Progenitor cell of endocrine pancreas (in vitro differentiated cells): ENCODE results near the gene CES5A. TPM values are rescaled to one million over a fixed set of nuclear protein-coding genes. Genes with fewer than 3 reads are reported as not detected.
"Not testable (repeated sequence)": the region's sequence is repeated elsewhere in the genome, so short reads cannot be mapped to it uniquely, and the experiment has no call there.

ENCODE experiments used
- DNase-seq: peaks from one replicate; pipeline ENCODE4 v3.0.0; 2021; ENCODE audit warnings: low spot score; ENCODE audit not compliant: unreplicated experiment
- H3K27ac Mint-ChIP-seq: 2 replicates; pipeline ENCODE4 v1.8.0; 2021; ENCODE audit warnings: mild to moderate bottlenecking, moderate library complexity, mixed read lengths
- H3K27me3 Mint-ChIP-seq: 2 replicates; pipeline ENCODE4 v1.8.0; 2021; ENCODE audit warnings: mixed read lengths
- H3K36me3 Mint-ChIP-seq: 2 replicates; pipeline ENCODE4 v1.8.0; 2022; ENCODE audit warnings: mixed read lengths; ENCODE audit not compliant: insufficient read depth
- H3K4me1 Mint-ChIP-seq: 2 replicates; pipeline ENCODE4 v1.8.0; 2021; ENCODE audit warnings: low read depth, mixed read lengths
- H3K4me3 Mint-ChIP-seq: 2 replicates; pipeline ENCODE4 v1.8.0; 2021; ENCODE audit warnings: low read depth, mild to moderate bottlenecking, moderate library complexity, mixed read lengths
- H3K9me3 Mint-ChIP-seq: 2 replicates; pipeline ENCODE4 v1.8.0; 2021; ENCODE audit warnings: low read depth, mixed read lengths
- CTCF ChIP-seq: fragments of 200-600 bp; sonication (generic); IDR thresholded peaks from one replicate; pipeline ENCODE4 v1.5.0; 2021; ENCODE audit warnings: antibody characterized with exemption, mild to moderate bottlenecking; ENCODE audit not compliant: unreplicated experiment
- total RNA-seq: library from RNA; stranded (reverse); gene quantifications from 2 replicates; pipeline ENCODE4 v1.2.1, GENCODE V29; 2021

The CES5A gene
- total RNA-seq, 1 donor from 2014 or later = not detected

- H3K9me3 Mint-ChIP-seq = no peaks in the 10 kb centered on the region
- no peak for DNase-seq
Observed at GRCh38 chr16:55821210-55821609, 54.0 kb downstream of the CES5A start.

GRCh38 chr16:55820615-55821014, 54.6 kb downstream of the CES5A start:
- no peak for DNase-seq
- no peak for TF ChIP-seq CTCF
- H3K9me3 Mint-ChIP-seq = no peaks in the 10 kb centered on the region
- H3K36me3 Mint-ChIP-seq = no peaks in the 10 kb centered on the region
- H3K4me1 Mint-ChIP-seq = no peaks in the 10 kb centered on the region
- peaks cover 60% of the 10 kb centered on the region for H3K27me3 Mint-ChIP-seq
- no peak overlapping the region for H3K4me3 Mint-ChIP-seq
- no peak overlapping the region for H3K27ac Mint-ChIP-seq

More at GRCh38 chr16:55821210-55821609, 54.0 kb downstream of the CES5A start:
- Mint-ChIP-seq H3K4me3 (no peak overlapping the region), H3K27ac (no peak overlapping the region), H3K36me3 (no peaks in the 10 kb centered on the region), H3K27me3 (peaks cover 60% of the 10 kb centered on the region), H3K4me1 (no peaks in the 10 kb centered on the region)
- TF ChIP-seq CTCF = no peak

GRCh38 chr16:55817236-55817912, 57.8 kb downstream of the CES5A start:
- no peak for TF ChIP-seq CTCF
- no peak overlapping the region for H3K4me3 Mint-ChIP-seq
- H3K9me3 Mint-ChIP-seq = no peaks in the 10 kb centered on the region
- no peak for DNase-seq
- H3K36me3 Mint-ChIP-seq = no peaks in the 10 kb centered on the region
- peaks cover 10% of the 10 kb centered on the region for H3K4me1 Mint-ChIP-seq
- H3K27ac Mint-ChIP-seq = no peak overlapping the region
- H3K27me3 Mint-ChIP-seq = peaks cover 68% of the 10 kb centered on the region

GRCh38 chr16:55816222-55816621, 59.0 kb downstream of the CES5A start:
- not testable (repeated sequence) for H3K9me3 Mint-ChIP-seq, H3K27ac Mint-ChIP-seq, H3K36me3 Mint-ChIP-seq, H3K4me3 Mint-ChIP-seq, DNase-seq
- Mint-ChIP-seq H3K4me1 (peaks cover 10% of the 10 kb centered on the region), H3K27me3 (peaks cover 70% of the 10 kb centered on the region)

GRCh38 chr16:55815320-55815719, 59.9 kb downstream of the CES5A start:
- Mint-ChIP-seq H3K27me3 (peaks cover 78% of the 10 kb centered on the region), H3K9me3 (no peaks in the 10 kb centered on the region)

GRCh38 chr16:55814174-55814573, 61.0 kb downstream of the CES5A start:
- not testable (repeated sequence) for H3K9me3 Mint-ChIP-seq, H3K4me3 Mint-ChIP-seq, DNase-seq, H3K36me3 Mint-ChIP-seq, H3K27ac Mint-ChIP-seq
- Mint-ChIP-seq H3K4me1 (peaks cover 10% of the 10 kb centered on the region), H3K27me3 (peaks cover 81% of the 10 kb centered on the region)

More at GRCh38 chr16:55815320-55815719, 59.9 kb downstream of the CES5A start:
- H3K4me3 Mint-ChIP-seq = no peak overlapping the region
- no peak overlapping the region for H3K27ac Mint-ChIP-seq
- no peaks in the 10 kb centered on the region for H3K36me3 Mint-ChIP-seq
- no peak for DNase-seq
- peaks cover 10% of the 10 kb centered on the region for H3K4me1 Mint-ChIP-seq
- TF ChIP-seq CTCF = no peak

GRCh38 chr16:55813730-55814129, 61.4 kb downstream of the CES5A start:
- Mint-ChIP-seq H3K27me3 (peaks cover 79% of the 10 kb centered on the region), H3K4me1 (peaks cover 10% of the 10 kb centered on the region)
- not testable (repeated sequence) for H3K27ac Mint-ChIP-seq, H3K9me3 Mint-ChIP-seq, H3K4me3 Mint-ChIP-seq, DNase-seq, H3K36me3 Mint-ChIP-seq
